Spleen (tissue), 13 donors: ENCODE measurements around the gene CD300LG. TPM values are rescaled to one million over a fixed set of nuclear protein-coding genes. Genes with fewer than 3 reads are reported as not detected.
"Not testable (repeated sequence)": the region's sequence is repeated elsewhere in the genome, so short reads cannot be mapped to it uniquely, and the experiment has no call there.

Source experiments
- DNase-seq: peaks from one replicate; pipeline ENCODE4 v3.0.0-alpha.2; 2020
- H3K27ac ChIP-seq, 8 donors: fragments of 200-600 bp; sonication (generic) in 7 of 8; 1 replicate in 4 of 8; 2 replicates in 4 of 8; pipeline versions ENCODE4 v1.5.0 to v1.8.0; 2016 to 2021; ENCODE audit warnings: inconsistent platforms in 4 of 8, mild to moderate bottlenecking in 4 of 8, moderate library complexity in 1 of 8
- H3K27me3 ChIP-seq, 7 donors: fragments of 200-600 bp; sonication (generic) in 6 of 7; replicated peaks in 1 of 7; 1 replicate in 4 of 7; 2 replicates in 3 of 7; pipeline versions ENCODE4 v1.5.0 to v1.8.0; 2016 to 2021; ENCODE audit warnings: inconsistent platforms in 3 of 7, mild to moderate bottlenecking in 1 of 7
- H3K36me3 ChIP-seq, 6 donors: fragments of 200-600 bp; sonication (generic) in 5 of 6; 1 replicate in 4 of 6; 2 replicates in 2 of 6; pipeline versions ENCODE4 v1.5.0 to v1.8.0; 2016 to 2021; ENCODE audit warnings: inconsistent platforms in 2 of 6
- H3K4me1 ChIP-seq, 6 donors: fragments of 200-600 bp; sonication (generic) in 5 of 6; 1 replicate in 3 of 6; 2 replicates in 3 of 6; pipeline versions ENCODE4 v1.5.0 to v1.8.0; 2016 to 2021; ENCODE audit warnings: inconsistent platforms in 3 of 6
- H3K4me3 ChIP-seq, 8 donors: fragments of 200-600 bp; sonication (generic) in 7 of 8; 1 replicate in 4 of 8; 2 replicates in 4 of 8; pipeline versions ENCODE4 v1.5.0 to v1.8.0; 2016 to 2021; ENCODE audit warnings: inconsistent platforms in 4 of 8, mild to moderate bottlenecking in 4 of 8, moderate library complexity in 2 of 8
- H3K9me3 ChIP-seq, 8 donors: fragments of 200-600 bp; sonication (generic) in 7 of 8; 1 replicate in 4 of 8; 2 replicates in 4 of 8; pipeline versions ENCODE4 v1.5.0 to v1.8.0; 2016 to 2021; ENCODE audit warnings: inconsistent platforms in 4 of 8
- CTCF ChIP-seq, 11 experiments: fragments of 200-600 bp in 7 of 11; fragments of 450-650 bp in 4 of 11; sonication (generic) in 4 of 11; IDR thresholded peaks in 8 of 11; conservative IDR thresholded peaks in 3 of 11; 1 replicate in 7 of 11; 2 replicates in 4 of 11; pipeline versions ENCODE4 v1.4.0 to v1.8.0; 2016 to 2021; ENCODE audit warnings: antibody characterized with exemption in 11 of 11, inconsistent platforms in 4 of 11, mild to moderate bottlenecking in 1 of 11
- POLR2A ChIP-seq, 3 donors: fragments of 450-650 bp; IDR thresholded peaks; one replicate each; pipeline ENCODE4 v1.5.1; 2017; ENCODE audit warnings: antibody characterized with exemption in 3 of 3, mild to moderate bottlenecking in 1 of 3
- POLR2AphosphoS5 ChIP-seq, 3 donors: sonication (generic); formaldehyde crosslinking; IDR thresholded peaks; one replicate each; pipeline ENCODE4 v1.5.1; 2017; ENCODE audit warnings: antibody characterized with exemption in 3 of 3
- WGBS, 5 donors: extraction: QIAGEN DNeasy Blood & Tissue Kit in 3 of 5; methylation state at CpG; one replicate each; pipeline versions ENCODE4 v1.1.5 to v1.1.7; 2013 to 2018; 5-methylcytosine and 5-hydroxymethylcytosine counted together
- intact Hi-C: fragments of 100-400 bp; cut with DNase I; formaldehyde crosslinking; loops from one replicate; pipeline ENCODE4 v1.15.0; 2023; ENCODE audit warnings: low total_unique reads
- long read RNA-seq, 2 donors: transcript quantifications; one replicate each; lab custom pipeline, GENCODE V29; 2026
- polyA plus RNA-seq, 3 donors: library from polyadenylated mRNA; stranded (reverse); fragments of 200-250 nt; gene quantifications; one replicate each; pipeline ENCODE4 v1.2.1, GENCODE V29; 2013
- total RNA-seq, 7 donors: library from RNA; depleted of rRNA in 3 of 7; stranded (reverse); fragments of >200 nt in 3 of 7; fragmentation: NEBNext Ultra II Directional in 4 of 7; extraction: Animal tissue kit (Norgen Biotek cat#: 25700) in 4 of 7; gene quantifications; one replicate each; pipeline versions ENCODE4 v1.1.0 to v1.2.1, GENCODE V29; 2016 to 2021
- donor health status: healthy with polysubstance abuse.
- donor health status: DM: no; HTN: no; CAD: no; lungs with moderate emphysema.
- donor health status: DM: no; HTN: no; CAD: no.
- donor health status: Bipolar disorder and iron deficiency.
- donor health status: healthy.
- donor health status: DM: no; HTN: no; CAD: no.
- donor health status: DM: yes; HTN: yes; CAD: no.

Gene CD300LG, protein sequence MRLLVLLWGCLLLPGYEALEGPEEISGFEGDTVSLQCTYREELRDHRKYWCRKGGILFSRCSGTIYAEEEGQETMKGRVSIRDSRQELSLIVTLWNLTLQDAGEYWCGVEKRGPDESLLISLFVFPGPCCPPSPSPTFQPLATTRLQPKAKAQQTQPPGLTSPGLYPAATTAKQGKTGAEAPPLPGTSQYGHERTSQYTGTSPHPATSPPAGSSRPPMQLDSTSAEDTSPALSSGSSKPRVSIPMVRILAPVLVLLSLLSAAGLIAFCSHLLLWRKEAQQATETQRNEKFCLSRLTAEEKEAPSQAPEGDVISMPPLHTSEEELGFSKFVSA
- total RNA-seq: 1 to 10 TPM in 6 of 7 donors, under 1 TPM in 1; 0.77 to 5.3 (median 3.6) TPM
- 1 to 10 TPM in 1 of 3 donors, under 1 TPM in 2; 0.33 to 1.7 (median 0.73) TPM for polyA plus RNA-seq
- long read RNA-seq, donor 1, partial matches to known transcripts: 6 of 6 reads
- long read RNA-seq, donor 1, other reads (novel, unspliced or antisense): 0 of 6 reads
- long read RNA-seq, donor 2: 0 reads

DNA sequence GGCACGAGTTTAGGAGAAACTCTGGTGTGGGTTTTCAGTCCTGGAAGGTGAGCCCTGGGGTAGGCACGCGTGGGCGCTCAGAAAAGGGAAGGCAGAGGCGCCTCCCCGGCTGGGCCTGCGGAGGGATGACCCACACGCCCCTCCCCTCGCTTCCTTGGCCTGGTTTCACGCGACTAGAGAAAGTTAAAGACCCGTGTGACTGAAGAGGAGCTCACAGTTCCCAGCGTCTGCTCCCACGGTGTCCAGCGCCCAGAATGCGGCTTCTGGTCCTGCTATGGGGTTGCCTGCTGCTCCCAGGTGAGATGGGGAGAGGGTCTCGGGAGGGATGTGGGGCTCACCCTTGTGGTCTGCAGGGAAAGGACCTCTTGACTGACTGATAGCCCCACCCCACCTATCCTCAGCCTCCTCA, at the start of gene CD300LG:
Gene CD300LG, plus strand, starts transcription at position 214 of the 409 bp plus-strand sequence. Its CDS starts 41 bp downstream, at position 255.
- TF ChIP-seq POLR2A (IDR thresholded peaks at IDR 0.05) (no peak), POLR2AphosphoS5 (IDR thresholded peaks at IDR 0.05) (no peak), CTCF (IDR thresholded peaks at IDR 0.05 in 8 of 11, conservative IDR thresholded peaks at IDR 0.05 in 3 of 11) (no peak)
- Histone ChIP-seq H3K9me3 (no peaks in the 10 kb centered on the region), H3K36me3 (no peaks in the 10 kb centered on the region), H3K27ac (no peak within 1 kb of the TSS), H3K27me3 (peaks cover 0 to 24% (median 0%) of the 10 kb centered on the region in 7 donors), H3K4me3 (no peak within 1 kb of the TSS), H3K4me1 (peaks cover 0 to 16% (median 9%) of the 10 kb centered on the region in 6 donors)
- WGBS, 5 donors: 31 to 40% (median 38%) methylated on average over 15 to 17 of the region's 17 CpGs
- DNase-seq: no peak
- intact Hi-C loops: loop anchor here (10.0 kb wide), 1 partner anchor 152 kb away; no protein-coding TSS in a partner anchor

- H3K36me3 ChIP-seq, DNase-seq, H3K4me1 ChIP-seq, H3K4me3 ChIP-seq, H3K27ac ChIP-seq, intact Hi-C loops, H3K9me3 ChIP-seq: not testable (repeated sequence)
- 86 to 96% (median 91%) methylated on average over 8 to 9 of the region's 9 CpGs for WGBS, 5 donors
- peaks cover 0 to 19% (median 0%) of the 10 kb centered on the region in 7 donors for H3K27me3 ChIP-seq
These were observed 49.0 kb upstream of the CD300LG start for GRCh38 chr17:43798024-43798423.

DNA sequence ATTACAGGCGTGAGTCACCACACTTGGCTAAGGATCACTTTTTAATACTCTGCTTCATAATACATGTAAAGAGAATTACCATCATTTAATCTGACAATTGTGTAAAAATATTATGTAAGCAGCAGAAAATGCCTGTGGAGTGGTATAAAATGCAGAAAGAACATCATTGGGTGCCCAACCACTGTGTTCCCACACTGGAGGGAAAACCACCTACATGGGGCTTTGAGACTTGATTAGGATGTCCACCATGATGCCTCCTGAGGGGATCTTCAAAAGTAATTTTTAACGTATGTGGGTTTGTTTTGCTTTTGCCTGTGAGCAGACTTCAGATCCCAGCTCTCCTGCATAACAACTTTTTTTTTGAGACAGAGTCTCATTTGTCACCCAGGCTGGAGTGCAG, 47.9 kb upstream of the CD300LG start:
- DNase-seq: no peak
- Histone ChIP-seq H3K27me3 (peaks cover 0 to 19% (median 0%) of the 10 kb centered on the region in 7 donors), H3K9me3 (no peaks in the 10 kb centered on the region), H3K4me1 (peaks cover 0 to 8% (median 0%) of the 10 kb centered on the region in 6 donors), H3K27ac (no peak overlapping the region), H3K36me3 (no peaks in the 10 kb centered on the region), H3K4me3 (no peak overlapping the region)
- TF ChIP-seq CTCF (IDR thresholded peaks at IDR 0.05 in 8 of 11, conservative IDR thresholded peaks at IDR 0.05 in 3 of 11): no peak
- TF ChIP-seq POLR2AphosphoS5 (IDR thresholded peaks at IDR 0.05): no peak
- no peak for TF ChIP-seq POLR2A (IDR thresholded peaks at IDR 0.05)
- WGBS, 5 donors: 83 to 96% (median 92%) methylated on average over 2 of the region's 2 CpGs
- intact Hi-C loops: no loop called here

GRCh38 chr17:43800736-43801135, 46.2 kb upstream of the CD300LG start:
- no peak for DNase-seq
- intact Hi-C loops: no loop called here
- TF ChIP-seq CTCF (IDR thresholded peaks at IDR 0.05 in 8 of 11, conservative IDR thresholded peaks at IDR 0.05 in 3 of 11) (no peak), POLR2A (IDR thresholded peaks at IDR 0.05) (no peak), POLR2AphosphoS5 (IDR thresholded peaks at IDR 0.05) (no peak)
- Histone ChIP-seq H3K4me1 (peaks cover 0 to 14% (median 0%) of the 10 kb centered on the region in 6 donors), H3K4me3 (no peak overlapping the region), H3K27me3 (peaks cover 0 to 19% (median 0%) of the 10 kb centered on the region in 7 donors), H3K9me3 (no peaks in the 10 kb centered on the region), H3K36me3 (no peaks in the 10 kb centered on the region), H3K27ac (no peak overlapping the region)
- 81 to 95% (median 88%) methylated on average over 3 of the region's 3 CpGs for WGBS, 5 donors
